Liver (tissue), 9 donors: ENCODE data around the gene LMOD1. TPM values are rescaled to one million over a fixed set of nuclear protein-coding genes. Genes with fewer than 3 reads are reported as not detected.
"Not testable (repeated sequence)": the region's sequence is repeated elsewhere in the genome, so short reads cannot be mapped to it uniquely, and the experiment has no call there.

Experiments used
- DNase-seq: peaks from one replicate; pipeline ENCODE4 v3.0.0-alpha.2; 2017; ENCODE audit warnings: low spot score
- H3K27ac ChIP-seq, 2 donors: one replicate each; pipeline ENCODE4 v1.7.0; 2013; ENCODE audit warnings: inconsistent platforms in 2 of 2, low read length in 2 of 2, control low read depth in 1 of 2, low read depth in 1 of 2, mild to moderate bottlenecking in 1 of 2
- H3K27me3 ChIP-seq, 4 donors: one replicate each; pipeline versions ENCODE4 v1.6.1 to v1.7.0; 2013; ENCODE audit warnings: low read length in 3 of 4, inconsistent platforms in 1 of 4, mild to moderate bottlenecking in 1 of 4, moderate library complexity in 1 of 4; ENCODE audit not compliant: control insufficient read depth in 4 of 4, insufficient read depth in 4 of 4
- H3K36me3 ChIP-seq, 4 donors: one replicate each; pipeline versions ENCODE4 v1.6.1 to v1.7.0; 2013; ENCODE audit warnings: low read length in 3 of 4, mild to moderate bottlenecking in 3 of 4, low read depth in 1 of 4, moderate library complexity in 1 of 4; ENCODE audit not compliant: control insufficient read depth in 4 of 4, insufficient read depth in 3 of 4
- H3K4me1 ChIP-seq, 4 donors: one replicate each; pipeline versions ENCODE4 v1.6.1 to v1.7.0; 2013; ENCODE audit warnings: low read length in 3 of 4, mild to moderate bottlenecking in 3 of 4, moderate library complexity in 1 of 4; ENCODE audit not compliant: control insufficient read depth in 4 of 4, insufficient read depth in 4 of 4
- H3K4me3 ChIP-seq, 3 donors: one replicate each; pipeline versions ENCODE4 v1.6.1 to v1.7.0; 2013; ENCODE audit warnings: low read length in 3 of 3, control low read depth in 1 of 3, low read depth in 1 of 3, mild to moderate bottlenecking in 1 of 3
- H3K9ac ChIP-seq, 2 donors: one replicate each; pipeline ENCODE4 v1.7.0; 2013; ENCODE audit warnings: low read length in 2 of 2, mild to moderate bottlenecking in 2 of 2, moderate library complexity in 2 of 2, control low read depth in 1 of 2, low read depth in 1 of 2
- H3K9me3 ChIP-seq, 4 donors: one replicate each; pipeline versions ENCODE4 v1.6.1 to v1.7.0; 2013; ENCODE audit warnings: low read length in 3 of 4; ENCODE audit not compliant: control insufficient read depth in 4 of 4
- EGR1 ChIP-seq, 2 donors: IDR thresholded peaks; 2 replicates each; pipeline ENCODE4 v1.6.1; 2016 to 2018; ENCODE audit warnings: antibody characterized with exemption in 2 of 2, low read depth in 2 of 2
- FOXA1 ChIP-seq: IDR thresholded peaks from 2 replicates; pipeline ENCODE4 v1.6.1; 2016; ENCODE audit warnings: antibody characterized with exemption
- FOXA2 ChIP-seq: IDR thresholded peaks from 2 replicates; pipeline ENCODE4 v1.6.1; 2016; ENCODE audit warnings: antibody characterized with exemption
- GABPA ChIP-seq, 2 donors: IDR thresholded peaks in 1 of 2; conservative IDR thresholded peaks in 1 of 2; 2 replicates each; pipeline ENCODE4 v1.6.1; 2016; ENCODE audit warnings: antibody characterized with exemption in 2 of 2, mild to moderate bottlenecking in 1 of 2, moderate library complexity in 1 of 2
- HNF4A ChIP-seq, 2 donors: conservative IDR thresholded peaks; 2 replicates each; pipeline ENCODE4 v1.6.1; 2016; ENCODE audit warnings: antibody characterized with exemption in 2 of 2, mild to moderate bottlenecking in 2 of 2
- HNF4G ChIP-seq: IDR thresholded peaks from 2 replicates; pipeline ENCODE4 v1.6.1; 2016; ENCODE audit warnings: antibody characterized with exemption
- JUND ChIP-seq, 2 donors: IDR thresholded peaks; 2 replicates each; pipeline ENCODE4 v1.6.1; 2016; ENCODE audit warnings: antibody characterized with exemption in 2 of 2
- NR2F2 ChIP-seq: IDR thresholded peaks from 2 replicates; pipeline ENCODE4 v1.6.1; 2016; ENCODE audit warnings: antibody characterized with exemption
- RAD21 ChIP-seq, 2 donors: IDR thresholded peaks; 2 replicates each; pipeline ENCODE4 v1.6.1; 2016; ENCODE audit warnings: antibody characterized with exemption in 2 of 2, mild to moderate bottlenecking in 2 of 2
- RXRA ChIP-seq, 2 donors: IDR thresholded peaks; 2 replicates each; pipeline ENCODE4 v1.6.1; 2017 to 2018; ENCODE audit warnings: antibody characterized with exemption in 2 of 2, mild to moderate bottlenecking in 1 of 2
- SP1 ChIP-seq: IDR thresholded peaks from 2 replicates; pipeline ENCODE4 v1.6.1; 2018; ENCODE audit warnings: antibody characterized with exemption, mild to moderate bottlenecking
- TAF1 ChIP-seq: conservative IDR thresholded peaks from 2 replicates; pipeline ENCODE4 v1.6.1; 2016; ENCODE audit warnings: antibody characterized with exemption, mild to moderate bottlenecking
- YY1 ChIP-seq: IDR thresholded peaks from 2 replicates; pipeline ENCODE4 v1.6.1; 2016; ENCODE audit warnings: antibody characterized with exemption, mild to moderate bottlenecking
- WGBS: extraction: QIAGEN DNeasy Blood & Tissue Kit; methylation state at CpG from one replicate; pipeline ENCODE4 v1.1.7; 2013; 5-methylcytosine and 5-hydroxymethylcytosine counted together
- polyA plus RNA-seq, 2 donors: library from polyadenylated mRNA; stranded (reverse) in 1 of 2; unstranded in 1 of 2; fragments of 200-250 nt in 1 of 2; fragments of >200 nt in 1 of 2; fragmentation: Nextera tagmentation in 1 of 2; extraction: Ambion mirVana in 1 of 2; gene quantifications; one replicate each; pipeline versions ENCODE4 v1.2.1 to v1.2.3, GENCODE V29; 2013 to 2015
- total RNA-seq, 2 donors: library from RNA; depleted of rRNA; stranded (reverse); fragments of >200 nt; gene quantifications; one replicate each; pipeline ENCODE4 v1.2.3, GENCODE V29; 2014
- TF ChIP-seq, protein P1 (sequence below): IDR thresholded peaks from 2 replicates; pipeline ENCODE4 v1.6.1; 2016; ENCODE audit warnings: antibody characterized with exemption
- TF ChIP-seq, protein P2 (sequence below): IDR thresholded peaks from 2 replicates; pipeline ENCODE4 v1.6.1; 2016; ENCODE audit warnings: antibody characterized with exemption, mild to moderate bottlenecking
- TF ChIP-seq, protein P3 (sequence below): IDR thresholded peaks from 2 replicates; pipeline ENCODE4 v1.6.1; 2016; ENCODE audit warnings: antibody characterized with exemption
- TF ChIP-seq, protein P4 (sequence below): fragments of 150-350 bp; IDR thresholded peaks from 2 replicates; pipeline ENCODE4 v1.5.1; 2017; ENCODE audit warnings: improper control_type of control experiment, low read depth, low read length; ENCODE audit not compliant: missing input control
- TF ChIP-seq, protein P5 (sequence below): IDR thresholded peaks from 2 replicates; pipeline ENCODE4 v1.6.1; 2016; ENCODE audit warnings: antibody characterized with exemption
- donor health status: healthy.
- donor health status: healthy.
- donor health status: healthy.
- donor health status: healthy.
- donor health status: healthy.

Gene LMOD1
- total and polyA plus RNA-seq, 4 donors = 0.14 to 4.4 (median 2.2) TPM

DNA sequence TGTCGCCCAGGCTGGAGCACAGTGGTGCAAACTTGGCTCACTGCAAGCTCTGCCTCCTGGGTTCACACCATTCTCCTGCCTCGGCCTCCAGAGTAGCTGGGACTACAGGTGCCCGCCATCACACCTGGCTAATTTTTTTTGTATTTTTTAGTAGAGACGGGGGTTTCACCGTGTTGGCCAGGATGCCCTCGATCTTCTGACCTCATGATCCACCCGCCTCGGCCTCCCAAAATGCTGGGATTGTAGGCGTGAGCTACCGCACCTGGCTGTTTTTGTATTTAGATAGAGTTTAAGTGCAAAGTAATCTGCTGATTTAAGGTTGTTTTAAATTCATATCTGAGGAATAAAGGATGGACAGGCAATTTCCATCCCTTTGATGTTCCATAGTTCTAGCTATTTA, 16.0 kb upstream of the LMOD1 start:
- H3K27ac ChIP-seq, H3K4me1 ChIP-seq, H3K4me3 ChIP-seq, H3K9ac ChIP-seq, H3K27me3 ChIP-seq, DNase-seq, H3K9me3 ChIP-seq: not testable (repeated sequence)
- peaks cover 20 to 69% (median 56%) of the 10 kb centered on the region in 4 donors for H3K36me3 ChIP-seq
- WGBS = 94% methylated on average over 10 of the region's 10 CpGs

DNA sequence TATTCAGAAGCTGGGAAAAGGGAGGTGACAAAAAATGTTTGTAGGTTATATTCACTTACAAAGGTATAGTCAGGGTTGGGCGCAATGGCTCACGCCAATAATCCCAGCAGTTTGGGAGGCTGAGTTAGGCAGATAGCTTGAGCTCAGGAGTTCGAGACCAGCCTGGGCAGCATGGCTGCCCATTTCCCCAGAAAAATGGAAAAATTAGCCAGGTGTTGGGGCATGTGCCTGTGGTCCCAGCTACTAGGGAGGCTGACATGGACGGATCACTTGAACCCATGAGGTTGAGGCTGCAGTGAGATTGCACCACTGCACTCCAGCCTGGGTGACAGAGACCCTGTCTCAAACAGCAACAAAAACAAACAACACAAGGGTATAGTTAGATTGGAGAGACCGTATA, 12.0 kb upstream of the LMOD1 start:
- Histone ChIP-seq H3K9ac (no peak overlapping the region), H3K9me3 (no peaks in the 10 kb centered on the region), H3K36me3 (peaks cover 14 to 41% (median 30%) of the 10 kb centered on the region in 4 donors), H3K4me3 (no peak overlapping the region), H3K27me3 (no peaks in the 10 kb centered on the region), H3K27ac (no peak overlapping the region), H3K4me1 (peaks cover 0 to 21% (median 11%) of the 10 kb centered on the region in 4 donors)
- WGBS = 96% methylated on average over 5 of the region's 5 CpGs
- no peak for DNase-seq
- TF ChIP-seq, protein P1, sequence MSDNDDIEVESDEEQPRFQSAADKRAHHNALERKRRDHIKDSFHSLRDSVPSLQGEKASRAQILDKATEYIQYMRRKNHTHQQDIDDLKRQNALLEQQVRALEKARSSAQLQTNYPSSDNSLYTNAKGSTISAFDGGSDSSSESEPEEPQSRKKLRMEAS = no peak
- TF ChIP-seq FOXA1 (no peak), YY1 (no peak), GABPA (IDR thresholded peaks at IDR 0.05 in 1 of 2, conservative IDR thresholded peaks at IDR 0.05 in 1 of 2) (no peak), EGR1 (IDR thresholded peaks at IDR 0.05; ENCODE audit: low read depth in 2 of 2) (no peak), HNF4G (no peak), TAF1 (no peak), FOXA2 (no peak), JUND (IDR thresholded peaks at IDR 0.05) (no peak), NR2F2 (no peak), RXRA (IDR thresholded peaks at IDR 0.05) (no peak), SP1 (no peak), HNF4A (conservative IDR thresholded peaks at IDR 0.05) (no peak), RAD21 (IDR thresholded peaks at IDR 0.05) (no peak)
- TF ChIP-seq, protein P2, sequence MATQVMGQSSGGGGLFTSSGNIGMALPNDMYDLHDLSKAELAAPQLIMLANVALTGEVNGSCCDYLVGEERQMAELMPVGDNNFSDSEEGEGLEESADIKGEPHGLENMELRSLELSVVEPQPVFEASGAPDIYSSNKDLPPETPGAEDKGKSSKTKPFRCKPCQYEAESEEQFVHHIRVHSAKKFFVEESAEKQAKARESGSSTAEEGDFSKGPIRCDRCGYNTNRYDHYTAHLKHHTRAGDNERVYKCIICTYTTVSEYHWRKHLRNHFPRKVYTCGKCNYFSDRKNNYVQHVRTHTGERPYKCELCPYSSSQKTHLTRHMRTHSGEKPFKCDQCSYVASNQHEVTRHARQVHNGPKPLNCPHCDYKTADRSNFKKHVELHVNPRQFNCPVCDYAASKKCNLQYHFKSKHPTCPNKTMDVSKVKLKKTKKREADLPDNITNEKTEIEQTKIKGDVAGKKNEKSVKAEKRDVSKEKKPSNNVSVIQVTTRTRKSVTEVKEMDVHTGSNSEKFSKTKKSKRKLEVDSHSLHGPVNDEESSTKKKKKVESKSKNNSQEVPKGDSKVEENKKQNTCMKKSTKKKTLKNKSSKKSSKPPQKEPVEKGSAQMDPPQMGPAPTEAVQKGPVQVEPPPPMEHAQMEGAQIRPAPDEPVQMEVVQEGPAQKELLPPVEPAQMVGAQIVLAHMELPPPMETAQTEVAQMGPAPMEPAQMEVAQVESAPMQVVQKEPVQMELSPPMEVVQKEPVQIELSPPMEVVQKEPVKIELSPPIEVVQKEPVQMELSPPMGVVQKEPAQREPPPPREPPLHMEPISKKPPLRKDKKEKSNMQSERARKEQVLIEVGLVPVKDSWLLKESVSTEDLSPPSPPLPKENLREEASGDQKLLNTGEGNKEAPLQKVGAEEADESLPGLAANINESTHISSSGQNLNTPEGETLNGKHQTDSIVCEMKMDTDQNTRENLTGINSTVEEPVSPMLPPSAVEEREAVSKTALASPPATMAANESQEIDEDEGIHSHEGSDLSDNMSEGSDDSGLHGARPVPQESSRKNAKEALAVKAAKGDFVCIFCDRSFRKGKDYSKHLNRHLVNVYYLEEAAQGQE = no peak
- TF ChIP-seq, protein P3, sequence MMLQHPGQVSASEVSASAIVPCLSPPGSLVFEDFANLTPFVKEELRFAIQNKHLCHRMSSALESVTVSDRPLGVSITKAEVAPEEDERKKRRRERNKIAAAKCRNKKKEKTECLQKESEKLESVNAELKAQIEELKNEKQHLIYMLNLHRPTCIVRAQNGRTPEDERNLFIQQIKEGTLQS = no peak
- TF ChIP-seq, protein P4, sequence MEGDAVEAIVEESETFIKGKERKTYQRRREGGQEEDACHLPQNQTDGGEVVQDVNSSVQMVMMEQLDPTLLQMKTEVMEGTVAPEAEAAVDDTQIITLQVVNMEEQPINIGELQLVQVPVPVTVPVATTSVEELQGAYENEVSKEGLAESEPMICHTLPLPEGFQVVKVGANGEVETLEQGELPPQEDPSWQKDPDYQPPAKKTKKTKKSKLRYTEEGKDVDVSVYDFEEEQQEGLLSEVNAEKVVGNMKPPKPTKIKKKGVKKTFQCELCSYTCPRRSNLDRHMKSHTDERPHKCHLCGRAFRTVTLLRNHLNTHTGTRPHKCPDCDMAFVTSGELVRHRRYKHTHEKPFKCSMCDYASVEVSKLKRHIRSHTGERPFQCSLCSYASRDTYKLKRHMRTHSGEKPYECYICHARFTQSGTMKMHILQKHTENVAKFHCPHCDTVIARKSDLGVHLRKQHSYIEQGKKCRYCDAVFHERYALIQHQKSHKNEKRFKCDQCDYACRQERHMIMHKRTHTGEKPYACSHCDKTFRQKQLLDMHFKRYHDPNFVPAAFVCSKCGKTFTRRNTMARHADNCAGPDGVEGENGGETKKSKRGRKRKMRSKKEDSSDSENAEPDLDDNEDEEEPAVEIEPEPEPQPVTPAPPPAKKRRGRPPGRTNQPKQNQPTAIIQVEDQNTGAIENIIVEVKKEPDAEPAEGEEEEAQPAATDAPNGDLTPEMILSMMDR = no peak
- TF ChIP-seq, protein P5, sequence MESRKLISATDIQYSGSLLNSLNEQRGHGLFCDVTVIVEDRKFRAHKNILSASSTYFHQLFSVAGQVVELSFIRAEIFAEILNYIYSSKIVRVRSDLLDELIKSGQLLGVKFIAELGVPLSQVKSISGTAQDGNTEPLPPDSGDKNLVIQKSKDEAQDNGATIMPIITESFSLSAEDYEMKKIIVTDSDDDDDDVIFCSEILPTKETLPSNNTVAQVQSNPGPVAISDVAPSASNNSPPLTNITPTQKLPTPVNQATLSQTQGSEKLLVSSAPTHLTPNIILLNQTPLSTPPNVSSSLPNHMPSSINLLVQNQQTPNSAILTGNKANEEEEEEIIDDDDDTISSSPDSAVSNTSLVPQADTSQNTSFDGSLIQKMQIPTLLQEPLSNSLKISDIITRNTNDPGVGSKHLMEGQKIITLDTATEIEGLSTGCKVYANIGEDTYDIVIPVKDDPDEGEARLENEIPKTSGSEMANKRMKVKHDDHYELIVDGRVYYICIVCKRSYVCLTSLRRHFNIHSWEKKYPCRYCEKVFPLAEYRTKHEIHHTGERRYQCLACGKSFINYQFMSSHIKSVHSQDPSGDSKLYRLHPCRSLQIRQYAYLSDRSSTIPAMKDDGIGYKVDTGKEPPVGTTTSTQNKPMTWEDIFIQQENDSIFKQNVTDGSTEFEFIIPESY = no peak
